Measurements from ENCODE around the gene CLCN6. TPM values are rescaled to one million over a fixed set of nuclear protein-coding genes. Genes with fewer than 3 reads are reported as not detected.

CLCN6 gene
- total and polyA plus RNA-seq, 4 donors = 5.0 to 9.0 (median 6.5) TPM

DNA sequence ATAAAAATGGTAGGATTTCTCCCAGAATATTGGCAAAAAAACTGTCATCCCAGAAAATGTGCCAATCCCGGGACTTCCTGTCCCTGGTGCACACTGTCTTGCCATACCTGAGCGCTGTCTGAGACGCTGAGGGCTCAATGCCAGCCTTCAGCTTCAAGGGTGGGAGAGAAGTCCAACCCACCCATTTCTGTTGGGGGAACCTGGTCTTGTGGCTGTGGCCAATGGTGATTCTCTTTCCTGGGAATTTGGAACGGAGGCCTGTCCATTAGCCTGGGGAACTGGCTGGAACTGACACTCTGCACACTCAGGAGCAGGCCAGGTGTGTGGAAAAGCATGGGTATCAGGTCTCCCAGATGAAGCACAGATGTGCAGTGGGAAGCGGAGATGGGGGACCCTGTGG, 6.9 kb upstream of the CLCN6 start:
- DNase-seq (ENCODE audit: low spot score) = no peak
- Histone ChIP-seq H3K36me3 (ENCODE audit: control insufficient read depth in 4 of 4, insufficient read depth in 3 of 4, low read depth in 1 of 4, low read length in 3 of 4) (peaks cover 15 to 47% (median 36%) of the 10 kb centered on the region in 4 donors), H3K9ac (ENCODE audit: low read depth in 1 of 2, low read length in 2 of 2) (no peak overlapping the region), H3K9me3 (ENCODE audit: control insufficient read depth in 4 of 4, low read length in 3 of 4) (no peaks in the 10 kb centered on the region), H3K27ac (ENCODE audit: low read depth in 1 of 2, low read length in 2 of 2) (no peak overlapping the region), H3K4me3 (ENCODE audit: low read depth in 1 of 3, low read length in 3 of 3) (no peak overlapping the region), H3K27me3 (ENCODE audit: control insufficient read depth in 4 of 4, insufficient read depth in 4 of 4, low read length in 3 of 4) (no peaks in the 10 kb centered on the region), H3K4me1 (ENCODE audit: control insufficient read depth in 4 of 4, insufficient read depth in 4 of 4, low read length in 3 of 4) (peaks cover 7 to 27% (median 24%) of the 10 kb centered on the region in 4 donors)
- 98% methylated on average over 5 of the region's 5 CpGs for WGBS
- TF ChIP-seq TAF1 (conservative IDR thresholded peaks at IDR 0.05) = no peak
- no peak for TF ChIP-seq HNF4G (IDR thresholded peaks at IDR 0.05)
- no peak for TF ChIP-seq FOXA2 (IDR thresholded peaks at IDR 0.05)

DNA sequence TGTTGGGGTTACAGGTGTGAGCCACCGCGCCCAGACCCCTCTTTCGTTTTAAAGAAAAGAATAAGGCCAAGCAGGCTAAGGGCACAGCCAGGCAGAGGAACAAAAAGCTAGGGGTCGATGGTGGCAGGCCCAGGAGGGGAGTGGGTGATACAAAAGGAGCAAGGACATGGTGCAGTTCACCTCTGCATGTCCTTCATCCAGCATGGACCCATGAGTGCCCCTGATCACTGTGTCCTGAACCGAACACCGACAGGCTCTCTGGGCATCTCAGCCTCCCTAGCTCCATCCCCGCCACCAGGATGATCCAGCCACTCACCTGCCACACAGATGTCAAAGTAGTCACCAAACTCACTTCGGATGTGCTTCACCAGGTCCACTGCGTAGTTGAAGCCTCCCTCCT, 6.1 kb upstream of the CLCN6 start:
- no peak overlapping the region for H3K9ac ChIP-seq (ENCODE audit: low read depth in 1 of 2, low read length in 2 of 2)
- WGBS = 97% methylated on average over 9 of the region's 9 CpGs
- H3K4me1 ChIP-seq (ENCODE audit: control insufficient read depth in 4 of 4, insufficient read depth in 4 of 4, low read length in 3 of 4) = peaks cover 7 to 32% (median 24%) of the 10 kb centered on the region in 4 donors
- no peak overlapping the region for H3K4me3 ChIP-seq (ENCODE audit: low read depth in 1 of 3, low read length in 3 of 3)
- H3K36me3 ChIP-seq (ENCODE audit: control insufficient read depth in 4 of 4, insufficient read depth in 3 of 4, low read depth in 1 of 4, low read length in 3 of 4) = peaks cover 11 to 39% (median 29%) of the 10 kb centered on the region in 4 donors
- no peak for DNase-seq (ENCODE audit: low spot score)
- H3K27ac ChIP-seq (ENCODE audit: low read depth in 1 of 2, low read length in 2 of 2) = no peak overlapping the region
- TF ChIP-seq FOXA1 (IDR thresholded peaks at IDR 0.05) (no peak), RXRA (IDR thresholded peaks at IDR 0.05) (no peak), YY1 (IDR thresholded peaks at IDR 0.05) (no peak), JUND (IDR thresholded peaks at IDR 0.05) (no peak), FOXA2 (IDR thresholded peaks at IDR 0.05) (no peak), SP1 (IDR thresholded peaks at IDR 0.05) (no peak), RAD21 (IDR thresholded peaks at IDR 0.05) (no peak)
- TF ChIP-seq, protein P1, sequence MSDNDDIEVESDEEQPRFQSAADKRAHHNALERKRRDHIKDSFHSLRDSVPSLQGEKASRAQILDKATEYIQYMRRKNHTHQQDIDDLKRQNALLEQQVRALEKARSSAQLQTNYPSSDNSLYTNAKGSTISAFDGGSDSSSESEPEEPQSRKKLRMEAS (IDR thresholded peaks at IDR 0.05) = no peak
- TF ChIP-seq, protein P2, sequence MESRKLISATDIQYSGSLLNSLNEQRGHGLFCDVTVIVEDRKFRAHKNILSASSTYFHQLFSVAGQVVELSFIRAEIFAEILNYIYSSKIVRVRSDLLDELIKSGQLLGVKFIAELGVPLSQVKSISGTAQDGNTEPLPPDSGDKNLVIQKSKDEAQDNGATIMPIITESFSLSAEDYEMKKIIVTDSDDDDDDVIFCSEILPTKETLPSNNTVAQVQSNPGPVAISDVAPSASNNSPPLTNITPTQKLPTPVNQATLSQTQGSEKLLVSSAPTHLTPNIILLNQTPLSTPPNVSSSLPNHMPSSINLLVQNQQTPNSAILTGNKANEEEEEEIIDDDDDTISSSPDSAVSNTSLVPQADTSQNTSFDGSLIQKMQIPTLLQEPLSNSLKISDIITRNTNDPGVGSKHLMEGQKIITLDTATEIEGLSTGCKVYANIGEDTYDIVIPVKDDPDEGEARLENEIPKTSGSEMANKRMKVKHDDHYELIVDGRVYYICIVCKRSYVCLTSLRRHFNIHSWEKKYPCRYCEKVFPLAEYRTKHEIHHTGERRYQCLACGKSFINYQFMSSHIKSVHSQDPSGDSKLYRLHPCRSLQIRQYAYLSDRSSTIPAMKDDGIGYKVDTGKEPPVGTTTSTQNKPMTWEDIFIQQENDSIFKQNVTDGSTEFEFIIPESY (IDR thresholded peaks at IDR 0.05) = no peak
- TF ChIP-seq, protein P3, sequence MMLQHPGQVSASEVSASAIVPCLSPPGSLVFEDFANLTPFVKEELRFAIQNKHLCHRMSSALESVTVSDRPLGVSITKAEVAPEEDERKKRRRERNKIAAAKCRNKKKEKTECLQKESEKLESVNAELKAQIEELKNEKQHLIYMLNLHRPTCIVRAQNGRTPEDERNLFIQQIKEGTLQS (IDR thresholded peaks at IDR 0.05) = no peak
- TF ChIP-seq, protein P4, sequence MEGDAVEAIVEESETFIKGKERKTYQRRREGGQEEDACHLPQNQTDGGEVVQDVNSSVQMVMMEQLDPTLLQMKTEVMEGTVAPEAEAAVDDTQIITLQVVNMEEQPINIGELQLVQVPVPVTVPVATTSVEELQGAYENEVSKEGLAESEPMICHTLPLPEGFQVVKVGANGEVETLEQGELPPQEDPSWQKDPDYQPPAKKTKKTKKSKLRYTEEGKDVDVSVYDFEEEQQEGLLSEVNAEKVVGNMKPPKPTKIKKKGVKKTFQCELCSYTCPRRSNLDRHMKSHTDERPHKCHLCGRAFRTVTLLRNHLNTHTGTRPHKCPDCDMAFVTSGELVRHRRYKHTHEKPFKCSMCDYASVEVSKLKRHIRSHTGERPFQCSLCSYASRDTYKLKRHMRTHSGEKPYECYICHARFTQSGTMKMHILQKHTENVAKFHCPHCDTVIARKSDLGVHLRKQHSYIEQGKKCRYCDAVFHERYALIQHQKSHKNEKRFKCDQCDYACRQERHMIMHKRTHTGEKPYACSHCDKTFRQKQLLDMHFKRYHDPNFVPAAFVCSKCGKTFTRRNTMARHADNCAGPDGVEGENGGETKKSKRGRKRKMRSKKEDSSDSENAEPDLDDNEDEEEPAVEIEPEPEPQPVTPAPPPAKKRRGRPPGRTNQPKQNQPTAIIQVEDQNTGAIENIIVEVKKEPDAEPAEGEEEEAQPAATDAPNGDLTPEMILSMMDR (IDR thresholded peaks at IDR 0.05; ENCODE audit: low read depth, low read length, missing input control) = no peak
- H3K9me3 ChIP-seq (ENCODE audit: control insufficient read depth in 4 of 4, low read length in 3 of 4) = no peaks in the 10 kb centered on the region
- H3K27me3 ChIP-seq (ENCODE audit: control insufficient read depth in 4 of 4, insufficient read depth in 4 of 4, low read length in 3 of 4) = no peaks in the 10 kb centered on the region

DNA sequence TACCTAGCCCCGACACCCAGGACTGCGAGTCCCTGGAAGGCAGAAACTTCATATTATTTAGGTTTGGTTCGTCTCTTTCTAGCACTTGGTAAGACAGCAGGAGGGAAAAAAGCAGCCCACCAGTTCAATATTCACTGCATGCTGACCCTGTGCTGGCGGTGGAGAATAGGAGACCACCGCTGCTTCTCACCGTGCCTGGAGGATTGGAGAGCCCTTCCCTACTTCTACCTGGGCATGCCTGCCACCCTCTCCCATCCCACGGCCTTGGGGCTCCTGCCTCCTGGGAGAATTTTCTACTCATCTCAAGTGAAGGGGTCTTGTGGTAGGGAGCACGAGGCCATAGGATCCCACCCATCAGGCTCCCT, 5.6 kb upstream of the CLCN6 start:
- no peaks in the 10 kb centered on the region for H3K27me3 ChIP-seq (ENCODE audit: control insufficient read depth in 4 of 4, insufficient read depth in 4 of 4, low read length in 3 of 4)
- WGBS = 98% methylated on average over 8 of the region's 8 CpGs
- H3K4me1 ChIP-seq (ENCODE audit: control insufficient read depth in 4 of 4, insufficient read depth in 4 of 4, low read length in 3 of 4) = peaks cover 7 to 34% (median 24%) of the 10 kb centered on the region in 4 donors

More for the DNA sequence above, 5.6 kb upstream of the CLCN6 start:
- no peak overlapping the region for H3K9ac ChIP-seq (ENCODE audit: low read depth in 1 of 2, low read length in 2 of 2)
- no peak overlapping the region for H3K4me3 ChIP-seq (ENCODE audit: low read depth in 1 of 3, low read length in 3 of 3)
- peak overlapping the region; percentile 10 to 19 for H3K27ac ChIP-seq (ENCODE audit: low read depth in 1 of 2, low read length in 2 of 2)
- no peaks in the 10 kb centered on the region for H3K9me3 ChIP-seq (ENCODE audit: control insufficient read depth in 4 of 4, low read length in 3 of 4)
- no peak for TF ChIP-seq HNF4A (conservative IDR thresholded peaks at IDR 0.05)
- TF ChIP-seq, protein P3 (IDR thresholded peaks at IDR 0.05) = no peak
- no peak for TF ChIP-seq FOXA2 (IDR thresholded peaks at IDR 0.05)
- TF ChIP-seq, protein P5, sequence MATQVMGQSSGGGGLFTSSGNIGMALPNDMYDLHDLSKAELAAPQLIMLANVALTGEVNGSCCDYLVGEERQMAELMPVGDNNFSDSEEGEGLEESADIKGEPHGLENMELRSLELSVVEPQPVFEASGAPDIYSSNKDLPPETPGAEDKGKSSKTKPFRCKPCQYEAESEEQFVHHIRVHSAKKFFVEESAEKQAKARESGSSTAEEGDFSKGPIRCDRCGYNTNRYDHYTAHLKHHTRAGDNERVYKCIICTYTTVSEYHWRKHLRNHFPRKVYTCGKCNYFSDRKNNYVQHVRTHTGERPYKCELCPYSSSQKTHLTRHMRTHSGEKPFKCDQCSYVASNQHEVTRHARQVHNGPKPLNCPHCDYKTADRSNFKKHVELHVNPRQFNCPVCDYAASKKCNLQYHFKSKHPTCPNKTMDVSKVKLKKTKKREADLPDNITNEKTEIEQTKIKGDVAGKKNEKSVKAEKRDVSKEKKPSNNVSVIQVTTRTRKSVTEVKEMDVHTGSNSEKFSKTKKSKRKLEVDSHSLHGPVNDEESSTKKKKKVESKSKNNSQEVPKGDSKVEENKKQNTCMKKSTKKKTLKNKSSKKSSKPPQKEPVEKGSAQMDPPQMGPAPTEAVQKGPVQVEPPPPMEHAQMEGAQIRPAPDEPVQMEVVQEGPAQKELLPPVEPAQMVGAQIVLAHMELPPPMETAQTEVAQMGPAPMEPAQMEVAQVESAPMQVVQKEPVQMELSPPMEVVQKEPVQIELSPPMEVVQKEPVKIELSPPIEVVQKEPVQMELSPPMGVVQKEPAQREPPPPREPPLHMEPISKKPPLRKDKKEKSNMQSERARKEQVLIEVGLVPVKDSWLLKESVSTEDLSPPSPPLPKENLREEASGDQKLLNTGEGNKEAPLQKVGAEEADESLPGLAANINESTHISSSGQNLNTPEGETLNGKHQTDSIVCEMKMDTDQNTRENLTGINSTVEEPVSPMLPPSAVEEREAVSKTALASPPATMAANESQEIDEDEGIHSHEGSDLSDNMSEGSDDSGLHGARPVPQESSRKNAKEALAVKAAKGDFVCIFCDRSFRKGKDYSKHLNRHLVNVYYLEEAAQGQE (IDR thresholded peaks at IDR 0.05) = no peak
- TF ChIP-seq EGR1 (IDR thresholded peaks at IDR 0.05; ENCODE audit: low read depth in 2 of 2) = no peak
- peaks cover 9 to 34% (median 27%) of the 10 kb centered on the region in 4 donors for H3K36me3 ChIP-seq (ENCODE audit: control insufficient read depth in 4 of 4, insufficient read depth in 3 of 4, low read depth in 1 of 4, low read length in 3 of 4)
- DNase-seq (ENCODE audit: low spot score) = no peak

Measured in liver (tissue), 9 donors.